ENCODE results near the gene ULK4.

- TF ChIP-seq CTCF (IDR thresholded peaks at IDR 0.05; ENCODE audit: low read depth, low read length) (no peak), POLR2A (IDR thresholded peaks at IDR 0.05; ENCODE audit: extremely low read depth, insufficient read length) (no peak)
These were observed 359.8 kb downstream of the ULK4 start for GRCh38 chr3:41602121-41602520.

Data from NB4 (cell line).